ENCODE data around the gene CALCOCO1. TPM values are rescaled to one million over a fixed set of nuclear protein-coding genes. Genes with fewer than 3 reads are reported as not detected.

CALCOCO1 gene
- total RNA-seq, 1 experiment from 2014 or later = 20.4 TPM

- CTCF ChIA-PET = no interaction called here
- POLR2A ChIA-PET (ENCODE audit: unreplicated experiment) = interaction anchor here (0.6 kb wide), 1 partner anchor 229 kb away, joined by 5 read pairs; no protein-coding TSS in a partner anchor
Measured at GRCh38 chr12:53761306-53761705, 34.1 kb upstream of the CALCOCO1 start.

GRCh38 chr12:53759261-53759660 is 32.0 kb upstream of the CALCOCO1 start:
- H3K36me3 ChIP-seq (ENCODE audit: low read depth, low read length) = no peaks in the 10 kb centered on the region
- DNase-seq (no peak), ATAC-seq (no peak)
- H3K9ac ChIP-seq (ENCODE audit: low read length) = no peak overlapping the region
- no peaks in the 10 kb centered on the region for H3K27me3 ChIP-seq (ENCODE audit: low read length)
- TF ChIP-seq EZH2phosphoT487 (IDR thresholded peaks at IDR 0.05; ENCODE audit: borderline replicate concordance, low read length) = no peak
- TF ChIP-seq CTCF (conservative IDR thresholded peaks at IDR 0.05; ENCODE audit: low read depth, low read length) = no peak
- no peak for TF ChIP-seq EZH2 (IDR thresholded peaks at IDR 0.05; ENCODE audit: low read length, unreplicated experiment)
- intact Hi-C loops (cut with micrococcal nuclease) = no loop called here
- no peak overlapping the region for H3K4me3 ChIP-seq (ENCODE audit: low read length)
- no peaks in the 10 kb centered on the region for H3F3A ChIP-seq (ENCODE audit: low read length, unreplicated experiment)
- ChIA-PET POLR2A (ENCODE audit: unreplicated experiment) (no interaction called here), CTCF (no interaction called here)
- no TSS peak for BruUV-seq (replicated peaks)
- no peak overlapping the region for H2AFZ ChIP-seq (ENCODE audit: low read length)
- no peaks in the 10 kb centered on the region for H4K20me1 ChIP-seq (ENCODE audit: low read length)
- H3K79me2 ChIP-seq (ENCODE audit: low read length) = no peaks in the 10 kb centered on the region
- H3K27ac ChIP-seq (ENCODE audit: low read length) = no peak overlapping the region
- H3K4me2 ChIP-seq (ENCODE audit: low read length) = no peak overlapping the region
- peaks cover 9% of the 10 kb centered on the region for H3K4me1 ChIP-seq (ENCODE audit: insufficient read depth, low read length)
- H3K9me3 ChIP-seq (ENCODE audit: low read length) = no peaks in the 10 kb centered on the region
- no peaks in the 10 kb centered on the region for H3K9me2 ChIP-seq (replicated peaks; ENCODE audit: low read length)

More at GRCh38 chr12:53761306-53761705, 34.1 kb upstream of the CALCOCO1 start:
- Histone ChIP-seq H3K4me3 (ENCODE audit: low read length) (no peak overlapping the region), H4K20me1 (ENCODE audit: low read length) (no peaks in the 10 kb centered on the region), H3K4me2 (ENCODE audit: low read length) (no peak overlapping the region), H3K4me1 (ENCODE audit: insufficient read depth, low read length) (no peaks in the 10 kb centered on the region; the same call in 1 of the 2 replicates), H3K9me3 (ENCODE audit: low read length) (no peaks in the 10 kb centered on the region), H3K27me3 (ENCODE audit: low read length) (no peaks in the 10 kb centered on the region), H3K36me3 (ENCODE audit: low read depth, low read length) (no peaks in the 10 kb centered on the region), H3K79me2 (ENCODE audit: low read length) (no peaks in the 10 kb centered on the region), H3K27ac (ENCODE audit: low read length) (no peak overlapping the region), H2AFZ (ENCODE audit: low read length) (no peak overlapping the region), H3F3A (ENCODE audit: low read length, unreplicated experiment) (no peaks in the 10 kb centered on the region), H3K9ac (ENCODE audit: low read length) (no peak overlapping the region), H3K9me2 (replicated peaks; ENCODE audit: low read length) (no peaks in the 10 kb centered on the region)
- TF ChIP-seq CTCF (conservative IDR thresholded peaks at IDR 0.05; ENCODE audit: low read depth, low read length) (no peak), EZH2 (IDR thresholded peaks at IDR 0.05; ENCODE audit: low read length, unreplicated experiment) (no peak), EZH2phosphoT487 (IDR thresholded peaks at IDR 0.05; ENCODE audit: borderline replicate concordance, low read length) (no peak)
- intact Hi-C loops (cut with micrococcal nuclease) = no loop called here
- BruUV-seq (replicated peaks) = no TSS peak
- no peak for DNase-seq
- no peak for ATAC-seq

GRCh38 chr12:53758730-53759103 is 31.5 kb upstream of the CALCOCO1 start:
- H3K36me3 ChIP-seq (ENCODE audit: low read depth, low read length) = no peaks in the 10 kb centered on the region
- CTCF ChIA-PET = interaction anchor here (0.7 kb wide), 1 partner anchor 39 kb away, joined by 5 read pairs; no protein-coding TSS in a partner anchor
- intact Hi-C loops (cut with micrococcal nuclease) = no loop called here
- DNase-seq (no peak), ATAC-seq (no peak)
- POLR2A ChIA-PET (ENCODE audit: unreplicated experiment) = no interaction called here
- H3K9ac ChIP-seq (ENCODE audit: low read length) = no peak overlapping the region
- H3K27me3 ChIP-seq (ENCODE audit: low read length) = no peaks in the 10 kb centered on the region
- peaks cover 10% of the 10 kb centered on the region for H3K4me1 ChIP-seq (ENCODE audit: insufficient read depth, low read length)
- no peaks in the 10 kb centered on the region for H3K9me3 ChIP-seq (ENCODE audit: low read length)
- no peak overlapping the region for H2AFZ ChIP-seq (ENCODE audit: low read length)
- no peaks in the 10 kb centered on the region for H4K20me1 ChIP-seq (ENCODE audit: low read length)
- TF ChIP-seq CTCF (conservative IDR thresholded peaks at IDR 0.05; ENCODE audit: low read depth, low read length) (no peak), EZH2phosphoT487 (IDR thresholded peaks at IDR 0.05; ENCODE audit: borderline replicate concordance, low read length) (no peak), EZH2 (IDR thresholded peaks at IDR 0.05; ENCODE audit: low read length, unreplicated experiment) (no peak)
- no peak overlapping the region for H3K4me2 ChIP-seq (ENCODE audit: low read length)
- H3K27ac ChIP-seq (ENCODE audit: low read length) = no peak overlapping the region
- H3K79me2 ChIP-seq (ENCODE audit: low read length) = no peaks in the 10 kb centered on the region
- no peak overlapping the region for H3K4me3 ChIP-seq (ENCODE audit: low read length)
- no TSS peak for BruUV-seq (replicated peaks)
- no peaks in the 10 kb centered on the region for H3K9me2 ChIP-seq (replicated peaks; ENCODE audit: low read length)
- no peaks in the 10 kb centered on the region for H3F3A ChIP-seq (ENCODE audit: low read length, unreplicated experiment)
